Kidney epithelial cell (primary cell): ENCODE results near the gene HS3ST4. TPM values are rescaled to one million over a fixed set of nuclear protein-coding genes. Genes with fewer than 3 reads are reported as not detected.

Experiments used
- DNase-seq: peaks from one replicate; pipeline ENCODE4 v3.0.0-alpha.2; 2010; ENCODE audit warnings: low read depth
- H3K27me3 ChIP-seq: 2 replicates; pipeline ENCODE4 v1.6.0; 2011; ENCODE audit warnings: low read length; ENCODE audit not compliant: control insufficient read depth, insufficient read depth
- H3K36me3 ChIP-seq: 2 replicates; pipeline ENCODE4 v1.5.1; 2011; ENCODE audit warnings: low read length; ENCODE audit not compliant: control insufficient read depth, insufficient read depth
- H3K4me3 ChIP-seq: 2 replicates; pipeline ENCODE4 v1.5.1; 2011; ENCODE audit warnings: low read depth, mild to moderate bottlenecking, control low read depth, low read length
- total RNA-seq: library from RNA; depleted of rRNA; stranded (reverse); fragments of >200 nt; gene quantifications from 2 replicates; pipeline ENCODE4 v1.2.3, GENCODE V29; 2015
- TF ChIP-seq, protein P1 (sequence below): IDR thresholded peaks from 2 replicates; pipeline ENCODE4 v1.5.1; 2011; ENCODE audit warnings: mild to moderate bottlenecking, moderate library complexity, low read length, control low read depth, inconsistent platforms; ENCODE audit not compliant: insufficient read depth, poor library complexity, severe bottlenecking

HS3ST4 gene
- total RNA-seq, 1 donor from 2014 or later = 0.21 TPM

DNA sequence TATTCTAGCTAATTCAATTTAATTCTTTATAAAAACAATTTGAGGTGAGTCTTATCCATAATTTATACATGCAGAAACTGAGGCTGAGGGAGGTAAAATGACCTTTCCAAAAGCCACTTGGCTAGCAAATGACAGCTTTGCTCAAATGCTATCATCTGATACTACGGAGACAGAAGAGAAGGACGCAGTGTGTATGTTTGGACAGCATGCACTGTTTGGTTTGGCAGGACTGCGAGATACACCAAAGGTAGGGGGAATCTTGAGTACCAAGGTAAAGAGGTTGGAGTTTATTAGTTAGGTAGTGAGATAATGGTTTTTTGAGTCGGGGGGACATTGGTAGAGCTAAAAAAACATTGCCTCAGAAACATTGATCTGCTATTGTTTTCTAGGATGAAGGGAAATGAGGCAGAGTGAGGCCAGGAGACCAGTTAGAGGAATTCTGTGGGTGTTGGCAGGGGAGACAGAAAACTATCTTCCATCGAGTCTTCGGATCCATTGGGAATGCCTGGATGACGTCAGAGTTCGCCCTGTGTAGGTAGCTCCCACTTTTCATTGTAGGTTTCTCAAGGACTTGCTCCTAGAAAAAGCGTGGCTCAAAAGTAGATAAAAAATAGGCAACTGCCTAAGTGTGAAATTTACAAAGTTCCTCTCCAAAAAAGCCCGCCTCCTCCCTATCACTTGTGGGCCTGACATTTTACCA lies 2.5 kb upstream of the HS3ST4 start:
- no peak for DNase-seq
- TF ChIP-seq, protein P1, sequence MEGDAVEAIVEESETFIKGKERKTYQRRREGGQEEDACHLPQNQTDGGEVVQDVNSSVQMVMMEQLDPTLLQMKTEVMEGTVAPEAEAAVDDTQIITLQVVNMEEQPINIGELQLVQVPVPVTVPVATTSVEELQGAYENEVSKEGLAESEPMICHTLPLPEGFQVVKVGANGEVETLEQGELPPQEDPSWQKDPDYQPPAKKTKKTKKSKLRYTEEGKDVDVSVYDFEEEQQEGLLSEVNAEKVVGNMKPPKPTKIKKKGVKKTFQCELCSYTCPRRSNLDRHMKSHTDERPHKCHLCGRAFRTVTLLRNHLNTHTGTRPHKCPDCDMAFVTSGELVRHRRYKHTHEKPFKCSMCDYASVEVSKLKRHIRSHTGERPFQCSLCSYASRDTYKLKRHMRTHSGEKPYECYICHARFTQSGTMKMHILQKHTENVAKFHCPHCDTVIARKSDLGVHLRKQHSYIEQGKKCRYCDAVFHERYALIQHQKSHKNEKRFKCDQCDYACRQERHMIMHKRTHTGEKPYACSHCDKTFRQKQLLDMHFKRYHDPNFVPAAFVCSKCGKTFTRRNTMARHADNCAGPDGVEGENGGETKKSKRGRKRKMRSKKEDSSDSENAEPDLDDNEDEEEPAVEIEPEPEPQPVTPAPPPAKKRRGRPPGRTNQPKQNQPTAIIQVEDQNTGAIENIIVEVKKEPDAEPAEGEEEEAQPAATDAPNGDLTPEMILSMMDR = no peak
- Histone ChIP-seq H3K36me3 (no peaks in the 10 kb centered on the region), H3K27me3 (peaks cover 36% of the 10 kb centered on the region), H3K4me3 (no peak overlapping the region)

DNA sequence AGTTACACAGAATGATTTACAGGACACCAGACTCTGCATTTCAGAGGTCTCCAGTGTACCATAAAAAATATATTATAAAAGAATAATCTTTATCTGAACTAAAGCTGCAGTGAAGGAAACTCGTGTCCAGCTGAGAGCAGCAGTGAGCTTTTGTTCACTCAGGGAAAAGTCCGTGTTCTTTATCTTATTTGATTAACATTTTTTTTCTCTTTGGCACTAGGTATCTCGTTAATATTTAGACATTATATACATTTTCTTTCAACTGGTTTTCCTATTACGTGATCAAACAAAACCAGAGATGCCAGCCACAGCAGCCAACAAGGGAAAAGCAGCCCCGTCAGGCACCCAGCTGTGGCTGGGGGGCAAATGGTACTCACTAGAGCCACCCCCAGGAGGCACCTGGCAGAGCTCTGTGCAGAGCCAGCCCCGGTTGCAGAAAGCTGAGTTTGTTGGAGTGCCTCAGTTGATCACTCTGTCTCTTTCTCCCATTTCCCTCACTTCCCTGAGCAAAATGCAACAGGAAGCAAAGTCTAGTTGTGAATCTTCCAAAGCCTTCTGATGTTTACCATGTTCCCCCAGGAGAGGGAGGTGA lies 1.1 kb upstream of the HS3ST4 start:
- no peaks in the 10 kb centered on the region for H3K36me3 ChIP-seq
- TF ChIP-seq, protein P1 = no peak
- H3K4me3 ChIP-seq = no peak overlapping the region
- H3K27me3 ChIP-seq = peaks cover 42% of the 10 kb centered on the region
- DNase-seq = no peak

DNA sequence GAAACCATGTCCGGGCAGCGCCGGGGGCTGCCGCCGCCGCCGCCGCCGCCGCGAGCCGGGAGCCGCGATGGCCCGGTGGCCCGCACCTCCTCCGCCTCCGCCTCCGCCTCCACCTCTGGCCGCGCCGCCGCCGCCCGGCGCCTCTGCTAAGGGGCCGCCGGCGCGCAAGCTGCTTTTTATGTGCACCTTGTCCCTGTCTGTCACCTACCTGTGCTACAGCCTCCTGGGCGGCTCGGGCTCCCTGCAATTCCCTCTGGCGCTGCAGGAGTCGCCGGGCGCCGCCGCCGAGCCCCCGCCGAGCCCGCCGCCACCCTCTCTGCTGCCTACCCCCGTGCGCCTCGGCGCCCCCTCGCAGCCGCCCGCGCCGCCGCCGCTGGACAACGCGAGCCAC lies 587 bp downstream of the HS3ST4 start:
- no peak for DNase-seq
- TF ChIP-seq, protein P1 = no peak
- Histone ChIP-seq H3K27me3 (peaks cover 45% of the 10 kb centered on the region), H3K36me3 (no peaks in the 10 kb centered on the region), H3K4me3 (peak overlapping the region; percentile 20)

DNA sequence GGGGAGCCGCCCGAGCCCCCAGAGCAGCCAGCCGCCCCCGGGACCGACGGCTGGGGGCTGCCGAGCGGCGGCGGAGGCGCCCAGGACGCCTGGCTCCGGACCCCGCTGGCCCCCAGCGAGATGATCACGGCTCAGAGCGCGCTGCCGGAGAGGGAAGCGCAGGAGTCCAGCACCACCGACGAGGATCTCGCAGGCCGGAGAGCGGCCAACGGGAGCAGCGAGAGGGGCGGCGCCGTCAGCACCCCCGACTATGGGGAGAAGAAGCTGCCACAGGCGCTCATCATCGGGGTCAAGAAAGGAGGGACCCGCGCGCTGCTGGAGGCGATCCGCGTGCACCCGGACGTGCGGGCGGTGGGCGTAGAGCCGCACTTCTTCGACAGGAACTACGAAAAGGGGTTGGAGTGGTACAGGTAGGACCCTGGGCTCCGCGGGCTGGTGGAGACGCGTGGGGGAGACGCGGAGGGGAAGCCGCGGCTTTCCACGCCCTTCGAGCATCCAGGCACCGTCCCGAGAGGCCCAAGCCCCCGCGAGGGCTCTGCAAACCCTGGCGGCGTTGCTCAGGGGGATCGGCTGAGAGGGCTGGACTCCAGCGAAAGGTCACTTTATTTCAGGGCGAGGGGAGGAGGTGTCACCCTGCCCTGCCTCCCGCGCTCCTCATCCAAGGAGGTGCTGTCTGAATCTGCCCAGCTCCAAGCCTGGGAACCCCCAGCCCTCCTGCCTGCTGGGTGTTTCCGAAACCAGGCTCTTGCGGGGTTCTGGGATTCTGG lies 1.2 kb downstream of the HS3ST4 start:
- Histone ChIP-seq H3K36me3 (no peaks in the 10 kb centered on the region), H3K4me3 (no peak overlapping the region), H3K27me3 (peaks cover 45% of the 10 kb centered on the region)
- DNase-seq = no peak
- TF ChIP-seq, protein P1 = no peak

DNA sequence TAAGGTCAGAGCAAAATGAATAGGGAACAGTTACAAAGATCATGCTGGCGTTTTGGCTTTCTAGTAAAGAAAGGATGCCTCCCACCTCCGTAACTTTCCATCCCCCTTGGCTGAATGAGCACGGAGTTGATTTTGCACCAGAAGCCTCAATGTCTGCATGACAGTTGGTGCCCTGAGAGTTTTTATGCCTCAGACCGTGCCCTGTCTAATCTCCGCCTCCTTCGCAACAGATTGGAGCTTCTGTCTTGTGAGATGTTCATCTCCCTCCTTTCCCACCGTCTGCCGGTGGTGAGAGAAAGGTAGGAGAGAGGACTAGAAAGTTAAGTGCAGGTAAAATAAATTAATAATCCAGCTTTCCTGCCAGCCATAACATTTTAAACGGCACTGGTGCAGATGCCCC lies 1.9 kb downstream of the HS3ST4 start:
- TF ChIP-seq, protein P1 = no peak
- DNase-seq = no peak
- H3K36me3 ChIP-seq = no peaks in the 10 kb centered on the region
- H3K4me3 ChIP-seq = no peak overlapping the region
- H3K27me3 ChIP-seq = peaks cover 43% of the 10 kb centered on the region
